ELR (cell line): ENCODE results near the gene STAB2.

ENCODE experiments used
- DNase-seq: peaks from one replicate; pipeline ENCODE4 v3.0.0-alpha.2; 2015; ENCODE audit warnings: low read depth

Gene STAB2

GRCh38 chr12:103780992-103781391 lies 193.9 kb downstream of the STAB2 start:
- DNase-seq, result no peak

- no peak for DNase-seq
Observed at GRCh38 chr12:103782399-103782798, 195.3 kb downstream of the STAB2 start.

- DNase-seq, result no peak
Observed at GRCh38 chr12:103783744-103784664, 196.9 kb downstream of the STAB2 start.

- no peak for DNase-seq
Observed at GRCh38 chr12:103785243-103786031, 198.4 kb downstream of the STAB2 start.

- DNase-seq, result no peak
Observed at GRCh38 chr12:103786201-103786600, 199.1 kb downstream of the STAB2 start.

GRCh38 chr12:103791350-103791920 lies 204.4 kb downstream of the STAB2 start:
- peak; percentile 22 for DNase-seq

- no peak for DNase-seq
Observed at GRCh38 chr12:103793046-103793445, 206.0 kb downstream of the STAB2 start.

GRCh38 chr12:103793512-103794045 lies 206.5 kb downstream of the STAB2 start:
- no peak for DNase-seq

GRCh38 chr12:103794309-103795213 lies 207.5 kb downstream of the STAB2 start:
- DNase-seq, result no peak

GRCh38 chr12:103798586-103798985 lies 211.5 kb downstream of the STAB2 start:
- no peak for DNase-seq

GRCh38 chr12:103799504-103799856 lies 212.4 kb downstream of the STAB2 start:
- no peak for DNase-seq

- peak; percentile 39 for DNase-seq
Observed at GRCh38 chr12:103799857-103800771, 213.0 kb downstream of the STAB2 start.

GRCh38 chr12:103801709-103802585 lies 214.9 kb downstream of the STAB2 start:
- DNase-seq, result peak; percentile 59

GRCh38 chr12:103802586-103802886 lies 215.5 kb downstream of the STAB2 start:
- no peak for DNase-seq

GRCh38 chr12:103803847-103804246 lies 216.8 kb downstream of the STAB2 start:
- DNase-seq, result no peak

GRCh38 chr12:103805655-103806360 lies 218.7 kb downstream of the STAB2 start:
- no peak for DNase-seq

- no peak for DNase-seq
Observed at GRCh38 chr12:103806803-103807202, 219.7 kb downstream of the STAB2 start.

- DNase-seq, result no peak
Observed at GRCh38 chr12:103807561-103808238, 220.6 kb downstream of the STAB2 start.
